GM12801 (cell line): ENCODE measurements around the gene SRSF2.

Experiments used
- TF ChIP-seq, protein P1 (sequence below): IDR thresholded peaks from one replicate; pipeline ENCODE4 v1.5.1; 2011; ENCODE audit warnings: control low read depth; ENCODE audit not compliant: insufficient read length; ENCODE audit errors: extremely low read depth

Gene SRSF2

DNA sequence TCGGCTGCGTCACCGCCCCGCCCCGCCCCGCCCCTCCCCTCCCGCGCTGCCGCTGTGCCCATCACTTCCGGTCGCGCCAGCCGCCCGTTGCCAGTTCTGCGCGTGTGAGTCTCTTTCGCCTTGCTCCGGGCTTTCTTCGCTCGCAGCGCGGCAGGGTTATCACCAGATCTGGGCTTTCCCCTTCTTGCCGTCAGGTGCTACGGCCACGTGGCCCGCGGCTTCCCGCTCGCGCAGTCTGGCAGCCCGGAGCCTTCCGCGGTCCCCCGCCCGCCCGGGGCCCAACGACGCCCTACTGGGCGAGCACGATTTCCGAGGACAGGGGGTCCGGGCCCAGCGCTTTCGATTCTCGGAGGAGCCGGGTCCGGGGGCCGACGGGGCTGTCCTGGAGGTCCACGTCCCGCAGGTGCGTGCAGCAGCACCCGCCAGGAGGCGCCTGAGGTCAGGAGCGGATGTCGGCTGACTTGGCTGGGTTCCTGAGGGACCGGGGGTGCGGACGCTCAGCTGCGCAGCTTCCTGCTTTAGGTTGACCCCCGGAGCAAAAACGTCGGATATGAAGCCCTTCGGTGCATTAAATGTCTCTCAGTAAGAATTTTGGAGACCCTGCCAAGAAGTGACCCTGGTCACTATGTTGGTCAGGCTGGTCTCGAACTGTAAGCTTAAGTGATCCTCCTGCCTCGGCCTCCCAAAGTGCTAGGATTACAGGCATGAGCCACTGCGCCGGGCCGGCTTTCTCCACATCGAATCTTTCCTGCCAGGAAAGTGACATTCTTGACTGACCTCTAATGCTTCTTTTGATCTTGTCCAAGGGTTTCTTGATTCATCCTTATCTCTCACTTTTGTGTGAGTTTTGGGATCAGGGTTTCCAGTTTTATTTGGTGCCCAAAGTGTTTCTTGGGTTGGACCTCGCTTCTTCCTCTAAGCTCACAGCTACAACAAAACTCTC, 10.1 kb downstream of the SRSF2 start, which contains the start of gene METTL23:
METTL23 (plus strand) TSS at position 64 of the 943 bp plus-strand sequence. CDS start 2,872 bp downstream, outside the sequence.
- TF ChIP-seq, protein P1, sequence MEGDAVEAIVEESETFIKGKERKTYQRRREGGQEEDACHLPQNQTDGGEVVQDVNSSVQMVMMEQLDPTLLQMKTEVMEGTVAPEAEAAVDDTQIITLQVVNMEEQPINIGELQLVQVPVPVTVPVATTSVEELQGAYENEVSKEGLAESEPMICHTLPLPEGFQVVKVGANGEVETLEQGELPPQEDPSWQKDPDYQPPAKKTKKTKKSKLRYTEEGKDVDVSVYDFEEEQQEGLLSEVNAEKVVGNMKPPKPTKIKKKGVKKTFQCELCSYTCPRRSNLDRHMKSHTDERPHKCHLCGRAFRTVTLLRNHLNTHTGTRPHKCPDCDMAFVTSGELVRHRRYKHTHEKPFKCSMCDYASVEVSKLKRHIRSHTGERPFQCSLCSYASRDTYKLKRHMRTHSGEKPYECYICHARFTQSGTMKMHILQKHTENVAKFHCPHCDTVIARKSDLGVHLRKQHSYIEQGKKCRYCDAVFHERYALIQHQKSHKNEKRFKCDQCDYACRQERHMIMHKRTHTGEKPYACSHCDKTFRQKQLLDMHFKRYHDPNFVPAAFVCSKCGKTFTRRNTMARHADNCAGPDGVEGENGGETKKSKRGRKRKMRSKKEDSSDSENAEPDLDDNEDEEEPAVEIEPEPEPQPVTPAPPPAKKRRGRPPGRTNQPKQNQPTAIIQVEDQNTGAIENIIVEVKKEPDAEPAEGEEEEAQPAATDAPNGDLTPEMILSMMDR = no peak

DNA sequence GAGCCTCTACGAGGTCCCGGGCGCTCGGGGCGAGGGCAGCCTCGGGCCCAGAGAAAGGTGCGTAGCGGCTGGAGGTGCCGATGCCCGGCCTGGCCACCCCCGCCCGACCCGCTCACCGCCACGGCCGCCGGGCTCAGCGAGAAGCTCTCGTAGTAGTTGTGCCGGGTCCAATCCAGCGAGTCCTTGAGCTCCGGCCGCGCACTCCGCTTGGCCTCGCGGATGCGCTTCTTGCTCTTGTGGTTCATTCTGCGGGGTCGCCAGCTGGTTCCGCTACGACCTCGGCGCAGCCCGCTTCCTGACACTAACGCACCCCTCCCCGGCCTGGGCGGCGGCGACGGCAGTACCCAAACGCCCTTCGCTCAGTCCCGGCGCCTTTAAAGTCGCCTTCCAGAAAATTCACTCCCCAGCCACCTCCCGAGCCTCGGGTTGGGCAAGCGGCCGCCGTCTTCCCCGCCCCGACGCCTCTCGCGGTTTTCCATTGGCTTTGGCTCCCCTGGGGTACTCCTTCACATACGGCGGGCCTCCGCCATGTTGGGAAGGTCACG, 10.8 kb downstream of the SRSF2 start, which contains the start of gene JMJD6:
JMJD6 (minus strand) TSS at position 376 of the 545 bp plus-strand sequence; CDS start at position 245, 131 bp downstream.
- TF ChIP-seq, protein P1 = no peak

DNA sequence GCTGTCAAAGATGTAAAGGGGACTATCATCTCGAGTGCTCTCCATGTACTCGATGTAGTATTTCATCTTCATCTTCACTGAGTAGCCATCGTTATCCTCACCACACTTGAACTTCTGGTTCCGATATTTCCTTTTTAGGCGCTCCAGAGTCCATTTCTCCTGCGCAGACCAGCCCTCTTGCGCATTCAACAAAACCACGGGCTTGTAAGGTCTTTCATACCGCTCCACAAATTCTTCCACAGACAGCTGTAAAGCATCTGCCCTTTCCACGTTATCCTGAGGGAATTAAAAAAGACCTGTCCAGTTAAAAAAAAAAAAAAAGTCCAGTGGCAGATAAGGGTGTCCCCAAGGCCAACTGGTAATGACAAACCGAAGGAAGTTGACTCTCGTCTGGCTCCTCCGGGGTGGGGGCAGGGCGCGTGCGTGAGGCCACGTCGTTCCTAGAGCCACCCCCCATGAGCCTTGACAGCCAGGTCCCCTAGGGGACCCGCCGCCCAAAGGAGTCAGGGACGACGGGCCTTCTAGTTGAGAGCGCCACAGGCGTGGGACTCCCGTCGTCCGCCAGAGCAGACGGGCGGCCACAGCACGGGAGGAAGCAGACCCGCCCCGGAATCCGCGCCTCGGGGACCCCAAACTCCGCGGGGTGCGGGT, 11.4 kb downstream of the SRSF2 start:
- TF ChIP-seq, protein P1 = no peak

DNA sequence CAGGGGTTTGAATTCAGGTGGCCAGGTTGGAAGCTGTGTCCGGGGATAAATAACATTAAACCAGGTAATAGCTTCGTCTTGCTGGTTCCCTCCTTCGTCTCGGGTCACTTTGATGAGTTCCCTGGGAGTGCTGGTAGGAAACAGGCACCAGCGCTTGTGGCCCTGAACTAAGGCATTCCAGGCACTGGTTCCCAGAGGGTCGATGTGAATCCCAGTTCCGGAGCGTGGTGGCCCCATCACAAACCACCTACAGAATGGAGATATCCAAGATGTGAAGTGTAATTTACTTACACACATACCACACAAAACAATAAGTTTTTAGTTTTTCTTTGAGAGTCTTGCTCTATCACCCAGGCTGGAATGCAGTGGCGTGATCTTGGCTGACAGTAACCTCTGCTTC, 13.3 kb downstream of the SRSF2 start:
- TF ChIP-seq, protein P1 = no peak

DNA sequence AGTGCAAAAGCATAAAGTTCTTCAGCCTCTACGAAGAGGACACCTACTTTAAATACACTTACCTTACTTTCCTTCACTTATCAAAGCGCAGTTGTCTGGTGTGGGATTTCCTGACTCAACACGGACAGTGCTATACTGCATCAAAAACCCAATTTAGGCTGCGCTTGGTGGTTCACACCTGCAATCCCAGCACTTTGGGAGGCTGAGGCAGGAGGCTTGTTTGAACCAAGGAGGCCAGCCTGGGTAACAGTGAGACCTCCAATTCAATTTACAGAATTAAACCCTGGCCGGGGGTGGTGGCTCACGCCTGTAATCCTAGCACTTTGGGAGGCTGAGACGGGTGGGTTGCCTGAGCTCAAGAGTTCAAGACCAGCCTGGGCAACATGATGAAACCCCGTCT, 14.9 kb downstream of the SRSF2 start:
- TF ChIP-seq, protein P1 = no peak

DNA sequence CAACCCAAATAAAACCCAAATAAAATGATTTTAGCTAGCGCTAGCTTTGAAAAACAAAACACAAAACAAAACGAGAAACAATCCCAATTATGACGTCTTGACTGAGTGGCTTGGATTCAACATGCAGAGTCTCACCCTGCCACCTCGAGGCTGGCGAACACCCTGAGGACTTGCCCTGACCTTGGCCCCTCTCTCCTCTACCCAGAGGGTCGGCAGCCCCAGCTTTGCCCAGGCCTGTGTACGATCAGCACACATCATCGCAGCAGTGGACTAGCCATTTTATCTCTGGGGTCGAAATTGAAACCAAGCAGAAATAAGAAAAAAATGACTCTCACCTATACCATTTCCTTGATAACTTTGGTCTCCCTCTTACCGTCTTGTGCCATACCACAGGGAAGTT, 15.7 kb downstream of the SRSF2 start:
- TF ChIP-seq, protein P1 = no peak

DNA sequence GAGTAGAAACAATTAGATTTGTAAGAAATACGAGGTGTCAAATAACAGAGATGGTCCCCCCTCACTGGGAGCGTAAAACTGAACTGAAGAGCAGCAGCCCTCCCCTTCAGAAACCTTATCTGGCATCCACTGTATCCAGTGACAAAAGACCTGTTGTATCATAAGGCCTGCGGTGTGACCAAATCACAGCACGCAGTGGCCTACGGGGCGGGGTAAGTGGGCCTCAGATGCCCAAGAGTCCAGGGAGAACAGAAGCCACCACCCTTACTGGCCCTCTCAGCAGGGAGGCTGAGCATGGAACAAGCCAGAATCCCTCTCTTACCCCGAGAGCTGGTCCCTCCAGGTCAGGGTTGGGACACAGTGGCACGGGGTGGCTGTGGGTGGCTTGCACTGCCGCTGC, 16.2 kb downstream of the SRSF2 start:
- TF ChIP-seq, protein P1 = no peak
